GM19240 (cell line): Measurements from ENCODE around the gene BSPRY.
"Not testable (repeated sequence)": the region's sequence is repeated elsewhere in the genome, so short reads cannot be mapped to it uniquely, and the experiment has no call there.

Experiments used
- DNase-seq: peaks from one replicate; pipeline ENCODE4 v3.0.0; 2011; ENCODE audit warnings: low spot score; ENCODE audit not compliant: insufficient read length

BSPRY gene

GRCh38 chr9:113395000-113395861, 45.9 kb downstream of the BSPRY start:
- DNase-seq: no peak

- no peak for DNase-seq
Measured at GRCh38 chr9:113397203-113397631, 47.9 kb downstream of the BSPRY start.

DNA sequence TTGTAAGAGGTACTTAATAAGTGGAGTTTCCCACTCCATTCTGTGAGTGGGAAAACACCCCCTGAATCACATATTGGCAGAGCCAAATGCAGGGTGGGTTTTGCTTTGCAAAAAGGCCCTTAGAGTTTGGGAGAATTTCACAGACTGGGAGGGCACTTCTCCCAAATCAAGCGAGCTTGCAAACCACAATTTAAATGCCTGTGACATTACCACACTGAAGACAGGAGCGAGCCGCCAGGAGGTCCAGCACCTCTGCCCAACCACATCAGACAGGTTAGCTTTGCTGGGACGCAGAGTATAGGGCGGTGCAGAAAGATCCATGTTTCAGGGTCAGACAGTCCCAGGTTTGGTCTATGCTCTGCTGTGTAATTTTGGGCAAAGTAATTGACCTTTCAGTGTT, 49.5 kb downstream of the BSPRY start:
- DNase-seq: no peak

- no peak for DNase-seq
Measured at GRCh38 chr9:113399646-113400200, 50.4 kb downstream of the BSPRY start.

DNA sequence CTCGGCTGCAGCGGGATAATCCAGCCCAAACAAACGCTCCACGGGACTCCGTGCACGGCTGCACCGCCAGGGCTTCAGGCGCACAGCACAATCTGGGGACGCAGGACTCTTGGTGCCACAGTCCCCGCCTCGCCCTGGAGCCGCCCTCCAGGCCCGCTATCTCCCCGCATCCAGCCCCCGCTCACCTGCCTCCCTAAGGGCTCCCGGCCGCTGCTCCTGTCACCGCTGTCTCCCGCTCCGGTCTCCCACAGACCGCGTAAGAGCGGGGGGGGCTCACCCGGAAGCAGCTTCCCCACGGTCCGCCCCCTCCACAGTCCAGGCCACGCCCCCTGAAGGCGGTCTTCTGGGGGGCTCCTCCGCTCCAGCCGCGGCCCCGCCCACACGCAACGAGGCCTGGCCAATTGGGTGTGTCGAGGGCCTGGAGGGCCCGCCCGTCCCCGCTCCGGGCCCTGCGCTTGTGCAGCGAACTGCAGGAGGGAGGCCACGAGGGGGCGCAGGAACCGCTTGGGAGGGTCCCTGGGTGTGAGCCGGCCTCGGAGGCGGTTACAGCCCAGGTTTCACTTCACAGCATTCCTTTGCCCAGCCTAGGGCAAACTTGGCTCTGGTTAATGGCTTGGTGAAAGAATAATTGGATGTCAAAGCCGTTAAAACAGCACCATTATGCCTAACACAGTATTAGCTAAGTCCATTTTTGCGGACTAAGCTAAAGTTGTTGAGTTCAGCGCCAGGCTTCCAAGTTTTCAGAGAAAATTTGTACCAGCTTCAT, 51.9 kb downstream of the BSPRY start, which contains the start of gene ALAD:
Gene ALAD, minus strand, starts transcription at position 258 of the 766 bp plus-strand sequence. CDS start 7,725 bp downstream, outside the sequence.
- peak; percentile 94 for DNase-seq

DNA sequence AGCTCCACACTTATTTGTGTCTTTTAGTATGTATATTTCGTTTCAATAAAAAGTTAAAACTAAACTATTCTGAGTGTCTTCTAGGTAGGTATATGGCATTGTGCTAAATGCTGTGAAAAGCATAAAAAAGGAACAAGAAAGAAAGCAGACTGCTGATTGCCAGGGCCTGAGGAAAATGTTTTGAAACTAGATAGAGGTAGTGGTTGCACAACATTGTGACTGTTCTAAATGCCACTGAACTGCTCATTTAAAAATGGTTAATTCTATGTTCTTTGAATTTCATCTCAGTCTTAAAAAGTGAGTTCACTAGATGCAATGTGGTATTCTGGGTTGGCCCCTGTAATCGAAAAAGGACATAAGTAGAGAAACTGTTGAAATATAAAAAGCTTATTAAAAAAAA, 54.3 kb downstream of the BSPRY start:
- DNase-seq: no peak

- DNase-seq: not testable (repeated sequence)
Measured at GRCh38 chr9:113406353-113406752, 57.0 kb downstream of the BSPRY start.

- DNase-seq: not testable (repeated sequence)
Measured at GRCh38 chr9:113406873-113407511, 57.7 kb downstream of the BSPRY start.

GRCh38 chr9:113409481-113409880, 60.1 kb downstream of the BSPRY start:
- DNase-seq: no peak

- DNase-seq: no peak
Measured at GRCh38 chr9:113409883-113410206, 60.5 kb downstream of the BSPRY start.

GRCh38 chr9:113410207-113410864, 61.0 kb downstream of the BSPRY start, which contains the start of the genes C9orf43 and POLE3:
TSS of gene C9orf43 (plus strand) at chr9:113410747. CDS start at chr9:113413494, 2,747 bp downstream.
TSS of gene POLE3 (minus strand) at chr9:113410675. CDS start at chr9:113410293, 382 bp downstream.
- peak; percentile 51 for DNase-seq

DNA sequence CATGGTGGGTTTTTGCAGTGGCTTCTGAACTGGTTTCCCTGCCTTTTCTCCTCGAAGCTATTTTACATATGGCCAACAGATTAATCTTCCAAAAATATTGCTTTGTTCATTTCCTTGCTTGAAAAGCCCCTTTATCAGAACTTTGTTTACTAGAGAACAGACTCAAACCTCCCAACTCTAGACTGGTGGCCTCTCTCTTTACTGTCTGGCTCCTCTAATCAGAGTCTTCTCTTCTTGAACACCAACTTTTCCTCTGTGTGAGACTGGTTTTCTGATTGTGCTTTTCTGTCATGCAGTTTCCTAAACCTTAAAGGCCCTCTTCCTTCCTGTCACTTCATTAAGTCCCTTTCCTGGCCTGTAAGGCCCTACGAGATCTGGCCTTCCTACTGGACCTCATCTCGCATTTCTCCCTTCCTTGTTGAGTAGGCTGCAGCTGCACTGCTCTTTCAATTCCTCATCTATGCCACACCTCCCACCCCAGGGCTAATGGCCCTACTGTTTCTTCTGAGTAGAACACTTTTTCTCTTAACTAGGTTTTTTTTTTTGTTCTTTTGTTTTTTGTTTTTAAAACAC, 66.9 kb downstream of the BSPRY start:
- DNase-seq: peak; percentile 45

GRCh38 chr9:113417370-113417769, 68.0 kb downstream of the BSPRY start:
- DNase-seq: no peak
